A549 treated with ZK216348 at 1 μM for 4 hours (cell line): ENCODE results near the gene IL6ST. TPM values are rescaled to one million over a fixed set of nuclear protein-coding genes. Genes with fewer than 3 reads are reported as not detected.

Source experiments
- total RNA-seq: library from RNA; stranded (reverse); fragments of 200-300 nt; extraction: Qiagen RNA extraction; gene quantifications from 5 replicates; pipeline ENCODE4 v1.2.3, GENCODE V29; 2022; ENCODE audit warnings: low read depth

IL6ST gene
- total RNA-seq, result 33.7 to 75.0 TPM (median 69.8 TPM) in 5 replicates

DNA sequence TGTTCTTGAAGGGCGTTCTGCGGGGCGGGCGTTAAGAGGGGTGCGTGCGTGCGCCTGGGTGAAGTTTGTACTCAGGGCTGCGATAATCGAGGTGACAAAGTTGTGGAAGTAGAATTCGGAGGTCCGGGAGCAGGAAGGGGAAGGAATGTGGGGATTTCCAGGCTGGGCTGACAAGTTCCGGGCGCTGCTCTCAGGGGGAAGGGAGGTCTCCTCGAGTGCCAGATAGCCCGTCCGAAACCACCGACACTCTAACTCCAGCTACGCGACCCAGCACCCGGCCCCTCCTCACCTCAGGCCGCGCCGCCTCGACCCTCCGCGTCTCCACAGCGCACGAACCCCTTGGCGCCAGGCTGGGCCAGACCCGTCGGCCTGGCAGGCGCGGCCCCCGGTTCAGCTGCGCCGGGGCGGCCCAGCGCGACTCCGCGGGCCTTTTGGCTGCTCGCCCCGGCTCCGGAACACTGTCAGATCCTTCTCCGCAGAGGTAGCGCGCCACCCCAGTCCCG, at the start of gene IL6ST:
IL6ST (minus strand) TSS at position 469 of the 503 bp plus-strand sequence. CDS start 18,685 bp downstream, outside the sequence.

Other genes starting within 250 kb of the IL6ST start
- 0.71 to 1.6 TPM (median 1.4 TPM) in 5 replicates for gene IL31RA, start 143.6 kb downstream of the IL6ST start, total RNA-seq
- gene ANKRD55, start 238.4 kb upstream of the IL6ST start, total RNA-seq, result not detected in 5 replicates